C4-2B (cell line): ENCODE data around the gene MACROH2A2.

Experiments
- H3K27ac ChIP-seq: fragments of 450-650 bp; 2 replicates; pipeline ENCODE4 v1.5.1; 2017
- ZFX ChIP-seq: fragments of 450-650 bp; IDR thresholded peaks from 2 replicates; pipeline ENCODE4 v1.6.1; 2017
- TF ChIP-seq, protein P1 (sequence below): fragments of 450-650 bp; conservative IDR thresholded peaks from 2 replicates; pipeline ENCODE4 v1.5.1; 2017; ENCODE audit warnings: mild to moderate bottlenecking

Gene MACROH2A2

GRCh38 chr10:70132098-70133029, 79.7 kb downstream of the MACROH2A2 start, which contains the start of gene AIFM2:
Gene AIFM2, minus strand, starts transcription at chr10:70132825. Its CDS starts 8,741 bp downstream, at chr10:70124084.
- TF ChIP-seq, protein P1, sequence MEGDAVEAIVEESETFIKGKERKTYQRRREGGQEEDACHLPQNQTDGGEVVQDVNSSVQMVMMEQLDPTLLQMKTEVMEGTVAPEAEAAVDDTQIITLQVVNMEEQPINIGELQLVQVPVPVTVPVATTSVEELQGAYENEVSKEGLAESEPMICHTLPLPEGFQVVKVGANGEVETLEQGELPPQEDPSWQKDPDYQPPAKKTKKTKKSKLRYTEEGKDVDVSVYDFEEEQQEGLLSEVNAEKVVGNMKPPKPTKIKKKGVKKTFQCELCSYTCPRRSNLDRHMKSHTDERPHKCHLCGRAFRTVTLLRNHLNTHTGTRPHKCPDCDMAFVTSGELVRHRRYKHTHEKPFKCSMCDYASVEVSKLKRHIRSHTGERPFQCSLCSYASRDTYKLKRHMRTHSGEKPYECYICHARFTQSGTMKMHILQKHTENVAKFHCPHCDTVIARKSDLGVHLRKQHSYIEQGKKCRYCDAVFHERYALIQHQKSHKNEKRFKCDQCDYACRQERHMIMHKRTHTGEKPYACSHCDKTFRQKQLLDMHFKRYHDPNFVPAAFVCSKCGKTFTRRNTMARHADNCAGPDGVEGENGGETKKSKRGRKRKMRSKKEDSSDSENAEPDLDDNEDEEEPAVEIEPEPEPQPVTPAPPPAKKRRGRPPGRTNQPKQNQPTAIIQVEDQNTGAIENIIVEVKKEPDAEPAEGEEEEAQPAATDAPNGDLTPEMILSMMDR = no peak
- TF ChIP-seq ZFX = no peak
- H3K27ac ChIP-seq = no peak within 1 kb of the TSS

- no peak for TF ChIP-seq ZFX
- TF ChIP-seq, protein P1 = no peak
Observed at GRCh38 chr10:70135046-70135445, 82.4 kb downstream of the MACROH2A2 start.

DNA sequence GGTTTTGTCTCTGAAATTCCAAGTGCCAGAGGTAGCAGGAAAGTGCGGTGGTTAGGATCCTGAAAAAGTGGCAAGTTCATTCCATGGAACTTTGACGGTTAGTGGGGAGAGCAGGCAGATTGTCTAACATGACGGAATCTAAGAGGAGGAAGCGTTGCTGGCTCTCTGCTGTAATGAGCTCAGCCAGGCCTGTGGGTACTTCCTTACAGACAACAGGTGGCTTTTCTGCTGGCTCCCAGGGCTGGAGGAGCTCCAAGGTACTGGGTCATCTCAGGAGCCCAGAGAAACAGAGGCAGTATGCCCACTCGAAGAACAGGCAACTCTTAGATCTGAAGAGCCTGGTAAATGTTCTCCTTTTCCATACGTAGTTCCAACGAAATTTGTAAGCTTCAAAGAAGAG, 83.0 kb downstream of the MACROH2A2 start:
- H3K27ac ChIP-seq = no peak overlapping the region
- TF ChIP-seq, protein P1 = no peak
- no peak for TF ChIP-seq ZFX

More at GRCh38 chr10:70135046-70135445, 82.4 kb downstream of the MACROH2A2 start:
- no peak overlapping the region for H3K27ac ChIP-seq

DNA sequence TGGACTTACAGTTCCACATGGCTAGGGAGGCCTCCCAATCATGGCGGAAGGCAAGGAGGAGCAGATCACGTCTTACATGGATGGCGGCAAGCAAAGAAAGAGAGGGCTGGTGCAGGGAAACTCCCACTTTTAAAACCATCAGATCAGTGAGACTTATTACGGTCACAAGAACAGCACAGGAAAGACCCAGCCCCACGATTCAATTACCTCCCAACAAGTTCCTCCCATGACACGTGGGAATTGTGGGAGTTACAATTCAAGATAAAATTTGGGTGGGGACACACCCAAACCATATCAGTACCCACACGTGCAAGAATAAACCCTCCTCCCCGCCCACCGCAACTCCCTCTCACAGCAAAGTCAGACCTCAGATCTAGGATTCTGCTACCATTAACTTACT, 84.5 kb downstream of the MACROH2A2 start:
- H3K27ac ChIP-seq = no peak overlapping the region
- TF ChIP-seq ZFX = no peak
- TF ChIP-seq, protein P1 = no peak

DNA sequence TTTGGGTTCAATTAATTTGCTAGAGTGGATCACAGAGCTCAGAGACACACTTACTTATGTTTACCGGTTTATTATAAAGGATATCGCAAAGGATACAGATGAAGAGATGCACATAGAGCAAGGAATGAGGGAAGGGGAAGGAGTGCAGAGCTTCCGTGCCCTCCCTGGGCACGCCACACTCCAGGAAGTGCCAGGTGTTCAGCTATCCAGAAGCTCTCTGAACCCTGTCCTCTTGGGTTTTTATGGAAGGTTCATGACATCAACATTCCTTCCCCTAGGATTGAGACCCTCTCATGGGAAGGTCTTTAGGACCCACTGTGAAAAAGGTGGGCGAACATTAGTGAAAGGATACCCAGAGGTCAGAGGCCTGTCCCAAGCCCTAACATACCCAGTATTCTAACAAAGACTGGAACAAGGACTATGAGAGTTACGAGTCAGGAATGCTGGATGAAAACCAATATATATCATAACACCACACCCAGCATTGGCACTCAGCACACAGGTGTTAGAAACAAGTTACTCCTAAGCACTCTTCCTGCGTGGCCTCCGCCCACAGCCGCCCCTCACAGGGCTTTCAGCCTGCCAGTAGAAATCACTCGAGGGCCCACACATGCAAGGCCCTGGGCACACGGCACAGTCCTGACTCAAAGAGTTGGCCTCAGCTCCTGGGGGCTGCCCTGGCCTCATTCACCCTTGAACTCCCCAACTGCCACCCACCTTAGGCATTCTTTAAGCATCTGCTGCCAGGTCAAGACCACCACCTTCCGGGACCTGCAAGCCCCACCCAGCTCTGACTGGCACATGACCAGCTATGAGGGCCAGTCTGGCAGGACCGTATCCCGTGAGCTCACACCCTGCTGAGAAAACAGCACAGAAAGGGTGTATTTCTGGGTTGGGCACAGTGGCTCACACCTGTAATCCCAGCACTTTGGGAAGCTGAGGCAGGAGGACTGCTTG, 85.6 kb downstream of the MACROH2A2 start:
- TF ChIP-seq, protein P1 = no peak
- no peak for TF ChIP-seq ZFX
- H3K27ac ChIP-seq = no peak overlapping the region

DNA sequence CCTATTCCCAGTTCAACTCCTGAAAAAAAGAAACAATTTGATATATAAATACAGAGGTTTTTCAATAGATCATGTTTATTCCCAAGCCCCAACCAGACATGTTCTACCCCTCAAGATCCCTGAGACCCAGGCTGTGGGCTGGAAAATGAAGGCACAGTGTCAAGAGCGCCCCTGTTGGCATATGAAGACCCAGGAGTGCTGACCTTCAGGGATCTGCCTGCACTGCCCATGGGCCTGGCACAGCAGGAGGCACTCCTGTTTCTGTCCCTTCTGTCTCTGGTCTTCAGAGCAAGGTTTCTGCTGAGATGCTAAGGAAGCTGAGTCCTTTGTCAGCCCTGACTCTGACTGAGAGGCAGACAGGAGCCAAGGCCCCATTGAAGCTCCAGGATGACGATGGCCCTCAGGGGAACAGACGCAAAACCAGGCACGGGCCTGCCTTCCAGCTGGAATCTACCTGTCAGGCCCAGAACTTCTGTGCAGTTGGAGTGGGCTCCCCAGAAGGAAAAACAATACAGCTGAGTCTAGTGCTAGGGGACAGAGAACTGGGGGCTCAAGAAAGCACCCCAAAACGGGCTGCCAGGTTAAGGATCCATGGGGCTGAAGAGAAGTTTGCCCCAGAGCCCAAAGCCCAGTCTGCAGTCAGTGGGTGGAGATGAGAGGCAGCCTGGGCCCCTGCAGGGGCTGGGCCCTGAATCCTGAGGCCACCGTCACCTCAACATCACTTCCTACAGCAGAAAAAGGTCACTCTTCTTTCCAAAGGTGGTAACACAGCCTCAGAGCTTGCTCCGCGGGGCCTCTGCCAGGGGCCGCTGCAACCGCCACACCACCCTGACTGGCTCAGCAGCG, 86.7 kb downstream of the MACROH2A2 start:
- TF ChIP-seq ZFX = no peak
- TF ChIP-seq, protein P1 = no peak
- H3K27ac ChIP-seq = no peak overlapping the region
